OCI-LY1 (cell line): ENCODE data around the gene ALDOB.

ENCODE experiments used
- H2AFZ ChIP-seq: fragments of 200-600 bp; sonication (generic), shearing (Covaris generic); 2 replicates; pipeline ENCODE4 v1.6.0; 2014; ENCODE audit warnings: antibody characterized with exemption, mild to moderate bottlenecking, low read length
- H3F3A ChIP-seq: fragments of 200-600 bp; sonication (generic), shearing (Covaris generic); 2 replicates; pipeline ENCODE4 v1.6.0; 2014; ENCODE audit warnings: mild to moderate bottlenecking, antibody characterized with exemption, low read length, moderate library complexity; ENCODE audit not compliant: insufficient read depth
- H3K27ac ChIP-seq: fragments of 200-600 bp; sonication (generic); 2 replicates; pipeline ENCODE4 v1.5.1; 2014; ENCODE audit warnings: low read length, mixed run types, mild to moderate bottlenecking, low read depth; ENCODE audit not compliant: poor library complexity, severe bottlenecking
- H3K27me3 ChIP-seq: fragments of 200-600 bp; sonication (generic); 2 replicates; pipeline ENCODE4 v1.6.0; 2014; ENCODE audit warnings: antibody characterized with exemption, mild to moderate bottlenecking, low read length, moderate library complexity; ENCODE audit not compliant: insufficient read depth
- H3K36me3 ChIP-seq: fragments of 200-600 bp; sonication (generic); 2 replicates; pipeline ENCODE4 v1.6.1; 2014; ENCODE audit warnings: mild to moderate bottlenecking, antibody characterized with exemption, low read length, moderate library complexity, mixed read lengths; ENCODE audit not compliant: insufficient read depth
- H3K4me1 ChIP-seq: fragments of 200-600 bp; sonication (generic); 2 replicates; pipeline ENCODE4 v1.5.1; 2014; ENCODE audit warnings: mild to moderate bottlenecking, low read length, moderate library complexity; ENCODE audit not compliant: insufficient read depth, severe bottlenecking
- H3K4me2 ChIP-seq: fragments of 200-600 bp; sonication (generic), shearing (Covaris generic); 2 replicates; pipeline ENCODE4 v1.6.1; 2014; ENCODE audit warnings: low read length
- H3K4me3 ChIP-seq: fragments of 200-600 bp; sonication (generic); 2 replicates; pipeline ENCODE4 v1.5.1; 2014; ENCODE audit warnings: low read length, low read depth, mild to moderate bottlenecking, mixed read lengths; ENCODE audit not compliant: poor library complexity, severe bottlenecking
- H3K79me2 ChIP-seq: fragments of 200-600 bp; shearing (Covaris generic); 2 replicates; pipeline ENCODE4 v1.6.1; 2016; ENCODE audit warnings: mixed run types, low read length, mixed read lengths; ENCODE audit not compliant: insufficient read depth
- H3K9ac ChIP-seq: fragments of 200-600 bp; sonication (generic), shearing (Covaris generic); 2 replicates; pipeline ENCODE4 v1.6.1; 2014; ENCODE audit warnings: mild to moderate bottlenecking, low read length, mixed read lengths
- H3K9me2 ChIP-seq: fragments of 200-600 bp; sonication (generic), shearing (Covaris generic); 2 replicates; pipeline ENCODE4 v1.6.1; 2014; ENCODE audit warnings: low read depth, mild to moderate bottlenecking, low read length, mixed read lengths
- H3K9me3 ChIP-seq: fragments of 200-600 bp; shearing (Covaris generic); 2 replicates; pipeline ENCODE4 v1.6.1; 2014; ENCODE audit warnings: low read length, mixed read lengths
- H4K20me1 ChIP-seq: fragments of 200-600 bp; sonication (generic), shearing (Covaris generic); 2 replicates; pipeline ENCODE4 v1.6.0; 2016; ENCODE audit warnings: mild to moderate bottlenecking, low read length; ENCODE audit not compliant: insufficient read depth
- EZH2 ChIP-seq: fragments of 200-600 bp; sonication (generic), shearing (Covaris generic); IDR thresholded peaks from 2 replicates; pipeline ENCODE4 v1.8.0; 2017; ENCODE audit warnings: borderline replicate concordance, mixed run types, mild to moderate bottlenecking, antibody characterized with exemption, low read length, moderate library complexity, mixed read lengths
- TF ChIP-seq, protein P1 (sequence below): fragments of 200-600 bp; sonication (generic), shearing (Covaris generic); IDR thresholded peaks from 2 replicates; pipeline ENCODE4 v1.5.1; 2017; ENCODE audit warnings: mild to moderate bottlenecking, antibody characterized with exemption, low read length, moderate library complexity, mixed read lengths

ALDOB gene

DNA sequence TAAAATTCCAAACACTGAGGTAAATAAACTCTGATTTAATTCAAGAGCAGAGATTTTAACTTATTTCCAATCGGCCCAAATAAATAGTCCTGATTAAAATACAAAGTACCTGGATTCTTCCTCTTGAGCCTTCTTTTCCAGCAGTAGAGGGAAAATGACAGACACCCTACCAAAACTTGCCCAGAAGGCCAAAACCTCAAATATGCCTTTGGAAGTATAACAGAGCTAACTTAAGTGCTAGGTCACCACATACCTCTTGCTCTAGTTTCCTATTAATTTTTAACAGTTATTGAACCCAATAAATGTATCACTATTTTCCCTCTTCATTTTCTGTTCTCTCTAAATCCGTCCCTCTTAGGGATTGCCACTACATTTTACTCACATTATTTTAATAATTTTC is 52.2 kb downstream of the ALDOB start:
- Histone ChIP-seq H3K79me2 (no peaks in the 10 kb centered on the region), H3K4me2 (no peak overlapping the region), H3K9ac (no peak overlapping the region), H2AFZ (no peak overlapping the region), H3K27ac (no peak overlapping the region), H3K27me3 (no peaks in the 10 kb centered on the region), H3K4me3 (no peak overlapping the region), H3F3A (no peaks in the 10 kb centered on the region), H3K36me3 (peaks cover 17% of the 10 kb centered on the region), H3K4me1 (no peaks in the 10 kb centered on the region), H3K9me3 (peaks cover 2% of the 10 kb centered on the region; the same call in 1 of the 2 replicates), H3K9me2 (no peaks in the 10 kb centered on the region), H4K20me1 (no peaks in the 10 kb centered on the region)
- no peak for TF ChIP-seq EZH2
- TF ChIP-seq, protein P1, sequence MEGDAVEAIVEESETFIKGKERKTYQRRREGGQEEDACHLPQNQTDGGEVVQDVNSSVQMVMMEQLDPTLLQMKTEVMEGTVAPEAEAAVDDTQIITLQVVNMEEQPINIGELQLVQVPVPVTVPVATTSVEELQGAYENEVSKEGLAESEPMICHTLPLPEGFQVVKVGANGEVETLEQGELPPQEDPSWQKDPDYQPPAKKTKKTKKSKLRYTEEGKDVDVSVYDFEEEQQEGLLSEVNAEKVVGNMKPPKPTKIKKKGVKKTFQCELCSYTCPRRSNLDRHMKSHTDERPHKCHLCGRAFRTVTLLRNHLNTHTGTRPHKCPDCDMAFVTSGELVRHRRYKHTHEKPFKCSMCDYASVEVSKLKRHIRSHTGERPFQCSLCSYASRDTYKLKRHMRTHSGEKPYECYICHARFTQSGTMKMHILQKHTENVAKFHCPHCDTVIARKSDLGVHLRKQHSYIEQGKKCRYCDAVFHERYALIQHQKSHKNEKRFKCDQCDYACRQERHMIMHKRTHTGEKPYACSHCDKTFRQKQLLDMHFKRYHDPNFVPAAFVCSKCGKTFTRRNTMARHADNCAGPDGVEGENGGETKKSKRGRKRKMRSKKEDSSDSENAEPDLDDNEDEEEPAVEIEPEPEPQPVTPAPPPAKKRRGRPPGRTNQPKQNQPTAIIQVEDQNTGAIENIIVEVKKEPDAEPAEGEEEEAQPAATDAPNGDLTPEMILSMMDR: no peak

DNA sequence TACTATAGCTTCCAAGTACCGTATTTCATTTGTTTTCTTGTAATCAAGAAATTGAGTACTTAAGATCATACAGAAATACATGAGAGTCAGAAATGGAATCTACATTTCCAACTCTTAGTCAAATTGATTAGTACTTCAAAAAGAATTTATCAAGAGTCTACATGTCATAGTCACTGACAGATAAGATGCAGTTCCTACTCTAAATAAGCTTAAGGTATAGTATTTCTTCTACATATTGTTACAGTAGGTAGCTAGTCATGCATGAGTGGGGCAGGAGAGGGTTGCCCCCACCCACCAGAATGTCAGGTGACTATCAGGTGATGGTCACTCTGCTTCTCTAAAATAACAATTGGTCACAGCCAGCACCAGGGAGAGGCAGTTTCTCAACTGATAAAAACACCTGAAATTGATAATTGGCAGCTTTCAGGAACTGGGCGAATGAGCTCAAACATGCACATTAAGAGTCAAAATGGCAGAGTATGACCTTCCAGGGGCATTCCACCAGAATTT is 53.7 kb downstream of the ALDOB start:
- Histone ChIP-seq H3K9me2 (no peaks in the 10 kb centered on the region), H3K4me1 (no peaks in the 10 kb centered on the region), H3K27me3 (no peaks in the 10 kb centered on the region), H3K27ac (no peak overlapping the region), H3K79me2 (no peaks in the 10 kb centered on the region), H3F3A (no peaks in the 10 kb centered on the region), H3K36me3 (peaks cover 4% of the 10 kb centered on the region; the same call in 1 of the 2 replicates), H3K9me3 (peaks cover 2% of the 10 kb centered on the region; the same call in 1 of the 2 replicates), H3K4me2 (no peak overlapping the region), H4K20me1 (no peaks in the 10 kb centered on the region), H2AFZ (no peak overlapping the region), H3K4me3 (no peak overlapping the region), H3K9ac (no peak overlapping the region)
- no peak for TF ChIP-seq EZH2
- TF ChIP-seq, protein P1: no peak

DNA sequence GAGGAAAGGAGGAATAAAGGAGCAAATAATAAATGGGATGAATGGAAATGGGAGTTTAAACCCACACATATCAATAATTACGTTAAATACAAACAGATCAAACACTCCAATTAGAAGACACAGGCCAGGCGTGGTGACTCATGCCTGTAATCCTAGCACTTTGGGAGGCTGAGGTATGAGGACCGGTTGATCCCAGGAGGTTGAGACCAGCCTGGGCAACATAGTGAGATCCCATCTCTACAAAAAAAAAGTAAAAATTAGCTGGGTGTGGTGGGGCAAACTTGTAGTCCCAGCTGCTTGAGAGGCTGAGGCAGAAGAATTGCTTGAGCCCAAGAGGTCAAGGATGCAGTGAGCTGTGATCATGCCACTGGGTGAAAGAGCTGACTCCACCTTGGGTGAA is 54.5 kb downstream of the ALDOB start:
- H3K4me2 ChIP-seq: no peak overlapping the region
- H3K4me1 ChIP-seq: no peaks in the 10 kb centered on the region
- no peak overlapping the region for H3K9ac ChIP-seq
- H3F3A ChIP-seq: no peaks in the 10 kb centered on the region
- H3K27ac ChIP-seq: no peak overlapping the region
- H3K9me2 ChIP-seq: no peaks in the 10 kb centered on the region
- no peak overlapping the region for H2AFZ ChIP-seq
- no peak overlapping the region for H3K4me3 ChIP-seq
- no peaks in the 10 kb centered on the region for H3K27me3 ChIP-seq
- no peak for TF ChIP-seq EZH2
- TF ChIP-seq, protein P1: no peak
- H3K9me3 ChIP-seq: peaks cover 2% of the 10 kb centered on the region; the same call in 1 of the 2 replicates
- no peaks in the 10 kb centered on the region for H4K20me1 ChIP-seq
- no peaks in the 10 kb centered on the region; the same call in 1 of the 2 replicates for H3K36me3 ChIP-seq
- no peaks in the 10 kb centered on the region for H3K79me2 ChIP-seq
